GM12892 (cell line): Measurements from ENCODE around the gene SRRM3.
A peak's percentile ranks its signal among the peaks of the same experiment; 100 is the strongest.
"Not testable (repeated sequence)": the region's sequence is repeated elsewhere in the genome, so short reads cannot be mapped to it uniquely, and the experiment has no call there.

ENCODE experiments used
- DNase-seq: peaks from one replicate; pipeline ENCODE4 v3.0.0; 2011; ENCODE audit not compliant: insufficient read length
- FAIRE-seq: peaks from 2 replicates; lab custom pipeline; 2011; peaks lifted over from hg19 to GRCh38; lab: Jason Lieb, UNC
- POLR2A ChIP-seq: IDR thresholded peaks from 2 replicates; pipeline ENCODE4 v1.6.1; 2011; ENCODE audit warnings: low read depth, low read length, control low read depth
- POLR2AphosphoS5 ChIP-seq: IDR thresholded peaks from 2 replicates; pipeline ENCODE4 v1.6.1; 2011; ENCODE audit warnings: low read depth, low read length, control low read depth
- TAF1 ChIP-seq: IDR thresholded peaks from 2 replicates; pipeline ENCODE4 v1.6.1; 2011; ENCODE audit warnings: low read depth, mild to moderate bottlenecking, control low read depth, low read length, borderline replicate concordance

SRRM3 gene

GRCh38 chr7:76273503-76273902, 71.8 kb downstream of the SRRM3 start:
- FAIRE-seq = peak; percentile 21
- no peak for DNase-seq
- TF ChIP-seq POLR2A = no peak
- TF ChIP-seq TAF1 = no peak
- no peak for TF ChIP-seq POLR2AphosphoS5

GRCh38 chr7:76278540-76278939, 76.8 kb downstream of the SRRM3 start:
- FAIRE-seq (no peak), DNase-seq (no peak)
- TF ChIP-seq POLR2AphosphoS5 (no peak), TAF1 (no peak), POLR2A (no peak)

GRCh38 chr7:76280408-76280807, 78.7 kb downstream of the SRRM3 start:
- FAIRE-seq (no peak), DNase-seq (no peak)
- TF ChIP-seq TAF1 = no peak
- TF ChIP-seq POLR2A = no peak
- no peak for TF ChIP-seq POLR2AphosphoS5

GRCh38 chr7:76281006-76281705, 79.5 kb downstream of the SRRM3 start:
- FAIRE-seq = no peak
- TF ChIP-seq POLR2A = no peak
- no peak for TF ChIP-seq TAF1
- TF ChIP-seq POLR2AphosphoS5 = no peak
- no peak for DNase-seq

GRCh38 chr7:76281706-76282343, 80.1 kb downstream of the SRRM3 start:
- TF ChIP-seq POLR2AphosphoS5 = no peak
- TF ChIP-seq TAF1 = no peak
- TF ChIP-seq POLR2A = no peak
- DNase-seq = no peak
- FAIRE-seq = no peak

GRCh38 chr7:76282344-76283253, 80.9 kb downstream of the SRRM3 start:
- TF ChIP-seq POLR2AphosphoS5 (no peak), TAF1 (no peak), POLR2A (no peak)
- FAIRE-seq (no peak), DNase-seq (no peak)

GRCh38 chr7:76283254-76284159, 81.8 kb downstream of the SRRM3 start:
- no peak for FAIRE-seq
- TF ChIP-seq POLR2A (no peak), POLR2AphosphoS5 (no peak), TAF1 (no peak)
- no peak for DNase-seq

- DNase-seq (no peak), FAIRE-seq (no peak)
- TF ChIP-seq POLR2A (no peak), TAF1 (no peak), POLR2AphosphoS5 (no peak)
Observed at GRCh38 chr7:76285604-76286374, 84.1 kb downstream of the SRRM3 start.

- no peak for FAIRE-seq
- no peak for DNase-seq
- TF ChIP-seq TAF1 = no peak
- no peak for TF ChIP-seq POLR2AphosphoS5
- no peak for TF ChIP-seq POLR2A
Observed at GRCh38 chr7:76286842-76287403, 85.2 kb downstream of the SRRM3 start.

- DNase-seq = not testable (repeated sequence)
Observed at GRCh38 chr7:76290847-76291350, 89.2 kb downstream of the SRRM3 start.

More at GRCh38 chr7:76290847-76291350, 89.2 kb downstream of the SRRM3 start:
- FAIRE-seq = not testable (repeated sequence)
